GM18520 (cell line): ENCODE results near the gene TUBGCP6.
"Not testable (repeated sequence)": the region's sequence is repeated elsewhere in the genome, so short reads cannot be mapped to it uniquely, and the experiment has no call there.

ENCODE experiments used
- ATAC-seq: cut with Tn5 transposase; IDR thresholded peaks from one replicate; pipeline ENCODE4 v1.9.1; 2021; ENCODE audit not compliant: unreplicated experiment

The TUBGCP6 gene

DNA sequence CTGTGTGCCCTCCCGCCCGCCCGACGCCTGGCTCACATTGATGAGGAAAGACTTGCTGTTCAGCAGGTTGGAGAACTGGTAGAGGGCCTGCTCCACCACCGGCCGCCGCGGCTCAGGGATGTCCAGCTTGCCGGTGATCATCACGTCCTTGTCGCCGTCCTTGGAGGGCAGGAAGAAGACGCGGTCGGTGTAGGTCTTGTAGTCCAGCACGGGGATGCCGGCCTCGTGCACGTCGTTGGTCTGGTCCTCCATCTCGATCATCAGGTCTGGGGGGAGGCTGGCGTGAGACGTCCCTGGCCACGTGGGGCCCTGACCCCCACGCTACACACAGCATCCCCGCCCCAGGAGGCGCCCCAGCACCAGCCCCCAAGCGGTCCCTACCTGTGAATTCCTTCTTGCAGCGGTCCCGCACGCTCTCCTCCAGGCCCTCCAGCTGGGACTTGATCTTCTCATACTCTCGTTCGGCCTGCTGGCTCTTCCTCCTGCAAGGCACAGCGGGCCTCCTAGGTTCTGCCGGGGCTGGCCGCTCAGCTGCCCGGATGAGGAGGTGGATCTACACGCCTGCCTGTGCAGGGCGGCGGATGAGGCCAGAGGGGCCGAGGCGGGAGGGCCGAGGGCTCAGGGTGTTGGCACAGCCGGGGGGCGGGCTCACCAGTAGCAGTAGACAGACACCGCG, 36.0 kb upstream of the TUBGCP6 start:
- ATAC-seq, result no peak

DNA sequence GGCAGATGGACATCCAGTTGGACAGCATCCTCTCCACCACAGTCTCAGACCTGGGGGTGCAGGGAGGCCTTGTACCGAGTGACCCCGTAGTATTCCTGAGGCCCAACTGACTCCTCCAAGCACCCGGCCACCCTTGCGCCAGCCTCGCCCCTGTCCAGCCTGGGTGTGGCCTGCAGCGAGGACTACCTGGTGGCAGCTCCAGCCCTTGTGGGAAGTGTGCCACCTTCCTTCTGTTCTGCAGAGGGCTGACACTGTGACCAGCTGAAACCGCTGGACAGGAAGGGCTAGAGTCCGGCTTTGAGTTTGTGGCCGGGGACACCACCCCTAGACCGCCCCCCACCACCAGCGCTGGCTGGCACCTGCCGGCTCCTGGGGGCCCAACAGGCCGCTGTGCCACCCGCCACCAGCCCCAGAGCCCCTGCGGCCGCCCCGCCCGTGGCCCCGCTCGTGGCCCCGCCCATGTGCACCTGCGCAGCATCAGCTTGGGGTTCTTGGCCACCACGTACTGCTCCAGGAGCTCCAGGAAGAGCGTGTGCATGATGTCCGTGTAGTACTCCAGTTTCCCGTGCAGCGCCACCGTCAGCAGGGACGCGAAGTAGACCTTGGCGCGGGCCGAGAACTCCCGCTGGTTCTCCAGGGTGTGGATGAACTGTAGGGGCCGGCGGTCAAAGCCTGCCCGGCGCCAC, 35.3 kb upstream of the TUBGCP6 start:
- no peak for ATAC-seq

DNA sequence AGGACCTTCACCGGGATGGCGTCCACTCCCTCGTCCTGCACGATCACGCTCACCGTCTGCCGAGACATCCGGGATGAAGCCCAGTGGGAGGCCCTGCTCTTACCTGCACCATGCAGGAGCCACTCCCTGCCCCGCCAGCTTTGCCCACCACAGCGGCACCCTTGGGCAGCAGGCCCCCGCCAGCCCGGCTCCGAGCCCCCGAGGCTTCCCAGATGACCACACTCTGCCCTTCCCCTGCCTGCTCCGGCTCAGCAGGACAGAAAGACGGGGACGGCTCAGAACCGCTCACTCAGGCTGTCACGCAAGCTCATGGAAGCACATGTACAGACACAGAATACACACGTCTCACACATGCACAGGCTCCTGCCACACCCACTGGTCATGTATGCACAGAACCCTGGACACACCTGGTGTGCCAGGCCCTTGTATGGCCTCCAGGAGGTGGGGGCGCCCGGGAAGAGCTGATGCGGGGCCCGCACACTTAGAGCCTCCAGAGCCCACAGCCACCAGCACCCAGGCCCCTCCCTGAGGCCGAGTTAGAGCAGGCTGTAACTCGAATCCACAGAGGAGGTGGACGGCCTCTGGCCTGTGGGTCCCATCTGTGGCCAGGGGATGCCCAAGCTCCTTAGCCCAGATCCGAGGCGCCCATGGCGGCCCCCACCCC, 34.3 kb upstream of the TUBGCP6 start:
- no peak for ATAC-seq

DNA sequence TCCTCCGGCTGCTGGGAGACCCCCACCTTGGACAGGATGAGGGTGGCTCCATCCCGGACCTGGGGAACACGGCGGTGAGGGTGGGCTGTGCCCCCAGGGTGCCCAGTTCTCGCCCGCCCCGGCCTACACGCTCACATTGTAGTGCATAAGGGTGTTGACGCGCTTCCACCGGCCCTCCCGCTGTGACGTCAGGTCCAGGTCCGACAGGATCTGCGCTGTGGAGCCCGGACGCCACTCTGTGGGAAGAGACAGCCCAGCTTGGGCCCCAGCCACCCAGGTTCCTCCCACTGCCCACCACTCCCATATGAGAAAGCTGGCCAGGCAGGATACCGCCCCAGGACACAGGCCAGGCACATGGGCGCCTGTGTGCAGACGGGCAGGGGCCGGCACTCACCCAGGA, 33.6 kb upstream of the TUBGCP6 start:
- no peak for ATAC-seq

DNA sequence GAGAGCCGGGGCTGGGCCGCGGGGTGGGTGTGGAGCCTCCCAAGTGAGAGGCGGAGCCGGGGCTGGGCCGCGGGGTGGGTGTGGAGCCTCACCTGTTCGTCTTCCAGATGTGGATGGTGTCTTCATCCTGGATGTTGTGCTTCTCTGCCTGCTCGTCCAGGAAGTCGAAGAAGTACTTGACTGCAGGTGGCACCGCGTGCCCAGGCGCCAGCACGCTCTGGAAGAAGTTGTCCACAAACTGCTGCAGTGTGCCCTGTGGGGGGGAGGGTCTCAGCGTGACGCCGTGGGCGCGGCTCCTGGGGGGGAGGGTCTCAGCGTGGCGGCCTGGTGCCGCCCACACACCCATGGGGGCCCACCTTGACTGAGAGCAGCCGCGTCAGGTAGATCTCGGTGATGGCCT, 32.9 kb upstream of the TUBGCP6 start:
- no peak for ATAC-seq

DNA sequence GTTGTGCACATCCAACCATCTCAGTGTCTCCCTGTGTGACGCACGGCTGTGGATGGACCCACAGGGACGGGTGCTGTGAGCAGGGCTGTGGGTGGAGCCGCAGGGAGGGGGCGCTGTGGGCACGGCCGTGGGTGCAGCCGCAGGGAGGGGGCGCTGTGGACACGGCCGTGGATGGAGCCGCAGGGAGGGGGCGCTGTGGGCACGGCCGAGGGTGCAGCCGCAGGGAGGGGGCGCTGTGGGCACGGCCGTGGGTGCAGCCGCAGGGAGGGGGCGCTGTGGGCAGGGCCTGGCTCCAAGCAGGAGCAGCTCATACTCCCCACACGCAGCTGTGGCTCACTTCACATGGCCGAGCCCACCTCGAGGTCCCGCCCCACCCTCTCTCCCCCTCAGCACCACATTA, 31.3 kb upstream of the TUBGCP6 start:
- peak; percentile 47 for ATAC-seq

DNA sequence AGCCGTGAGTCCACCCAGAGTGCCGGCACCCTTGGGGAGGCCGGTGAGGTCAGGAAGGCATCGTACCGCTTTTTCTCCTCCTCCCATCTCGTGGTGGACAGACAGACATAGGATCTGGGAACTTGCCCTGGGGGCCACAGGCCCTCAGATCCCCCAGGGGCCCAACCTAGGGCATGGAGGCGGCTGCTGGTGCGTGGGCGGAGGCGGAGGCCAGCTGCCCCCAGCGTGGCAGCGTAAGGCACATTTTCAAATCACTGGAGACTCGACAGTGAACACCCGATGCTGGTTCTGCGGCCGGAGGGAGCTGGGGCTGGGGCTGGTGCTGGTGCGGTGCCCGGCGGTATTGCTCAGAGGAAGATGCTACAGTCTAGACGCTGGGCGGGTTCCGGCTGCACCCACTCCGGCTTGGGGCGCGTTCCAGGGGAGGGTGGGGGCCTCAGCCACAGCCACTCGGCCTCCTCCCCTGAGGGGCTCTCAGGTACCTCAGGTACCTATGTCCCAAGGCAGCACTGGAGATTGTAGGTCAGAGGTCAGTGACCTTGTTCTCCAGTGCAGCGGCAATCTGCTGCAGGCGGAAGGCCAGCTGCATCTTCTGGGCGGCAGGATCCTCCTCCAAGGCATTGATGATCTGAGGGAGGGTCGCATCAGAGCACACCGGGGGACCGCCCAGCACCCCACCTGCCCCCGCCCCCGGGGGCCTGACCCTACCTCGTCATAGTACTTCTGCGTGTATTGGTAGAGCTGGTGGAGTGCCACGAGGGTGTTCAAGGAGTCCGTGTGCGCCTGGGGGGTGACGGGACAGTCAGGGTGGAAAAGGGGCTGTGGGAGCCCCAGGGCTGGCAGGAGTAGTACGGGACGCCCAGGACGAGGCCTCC, 30.6 kb upstream of the TUBGCP6 start:
- no peak for ATAC-seq

DNA sequence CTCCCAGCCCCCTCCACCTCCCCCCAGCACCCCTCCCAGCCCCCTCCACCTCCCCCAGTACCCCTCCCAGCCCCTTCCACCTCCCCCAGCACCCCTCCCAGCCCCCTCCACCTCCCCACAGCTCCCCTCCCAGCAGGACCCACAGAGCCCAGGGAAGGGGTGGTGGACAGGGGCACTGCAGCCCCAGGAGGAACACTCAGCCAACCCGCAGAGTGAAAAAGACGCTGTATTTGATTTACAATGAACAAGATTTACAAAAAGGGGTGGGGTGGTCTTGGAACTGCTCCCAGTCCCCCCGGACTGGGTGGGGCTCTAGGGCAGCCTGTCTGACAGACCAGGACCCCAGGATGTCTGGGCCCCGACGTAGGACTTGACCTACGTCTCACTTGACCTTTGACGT, 29.9 kb upstream of the TUBGCP6 start:
- ATAC-seq, result no peak

DNA sequence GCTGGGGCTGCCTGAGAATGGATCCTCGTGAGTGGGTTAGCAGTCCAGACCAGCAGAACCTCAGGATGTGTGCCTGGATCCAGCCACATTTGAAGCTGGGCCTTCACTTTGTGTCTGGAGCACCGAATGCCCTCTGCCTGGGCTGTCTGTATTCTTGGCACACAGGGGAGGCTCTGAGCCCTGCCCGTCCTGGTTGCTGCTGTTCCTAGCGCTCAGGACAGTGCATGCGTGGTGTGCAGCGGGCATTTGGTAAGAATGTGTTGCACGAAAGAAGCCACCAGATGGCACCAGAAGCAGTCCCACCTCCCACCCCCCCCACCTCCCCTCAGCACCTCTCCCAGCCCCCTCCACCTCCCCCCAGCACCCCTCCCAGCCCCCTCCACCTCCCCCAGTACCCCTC, 29.5 kb upstream of the TUBGCP6 start:
- no peak for ATAC-seq

DNA sequence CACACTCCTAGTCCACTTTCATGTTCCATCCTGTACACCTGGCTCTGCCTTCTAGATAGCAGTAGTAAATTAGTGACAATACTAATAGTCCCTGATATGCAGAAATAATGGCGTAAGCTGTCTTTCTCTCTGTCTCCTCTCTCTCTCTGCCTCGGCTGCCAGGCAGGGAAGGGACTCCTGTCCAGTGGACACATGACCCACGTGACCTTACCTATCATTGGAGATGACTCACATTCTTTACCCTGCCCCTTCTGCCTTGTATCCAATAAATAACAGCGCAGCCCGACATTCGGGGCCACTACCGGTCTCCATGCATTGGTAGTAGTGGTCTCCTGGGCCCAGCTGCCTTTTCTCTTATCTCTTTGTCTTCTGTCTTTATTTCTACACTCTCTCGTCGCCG, 29.0 kb upstream of the TUBGCP6 start:
- ATAC-seq, result not testable (repeated sequence)

DNA sequence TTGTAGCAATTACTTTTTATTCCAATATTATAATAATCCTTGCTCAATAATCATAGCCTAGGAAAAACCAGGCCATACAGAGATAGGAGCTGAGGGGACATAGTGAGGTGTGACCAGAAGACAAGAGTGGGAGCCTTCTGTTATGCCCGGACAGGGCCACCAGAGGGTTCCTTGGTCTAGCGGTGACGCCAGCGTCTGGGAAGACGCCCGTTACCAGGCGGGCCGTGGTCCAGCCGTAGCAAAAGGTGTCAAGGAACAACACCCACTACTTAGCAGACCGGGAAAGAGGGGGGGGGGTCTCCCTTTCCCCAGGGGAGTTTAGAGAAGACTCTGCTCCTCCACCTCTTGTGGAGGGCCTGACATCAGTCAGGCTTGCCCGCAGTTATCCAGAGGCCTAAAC, 28.5 kb upstream of the TUBGCP6 start:
- ATAC-seq, result not testable (repeated sequence)

DNA sequence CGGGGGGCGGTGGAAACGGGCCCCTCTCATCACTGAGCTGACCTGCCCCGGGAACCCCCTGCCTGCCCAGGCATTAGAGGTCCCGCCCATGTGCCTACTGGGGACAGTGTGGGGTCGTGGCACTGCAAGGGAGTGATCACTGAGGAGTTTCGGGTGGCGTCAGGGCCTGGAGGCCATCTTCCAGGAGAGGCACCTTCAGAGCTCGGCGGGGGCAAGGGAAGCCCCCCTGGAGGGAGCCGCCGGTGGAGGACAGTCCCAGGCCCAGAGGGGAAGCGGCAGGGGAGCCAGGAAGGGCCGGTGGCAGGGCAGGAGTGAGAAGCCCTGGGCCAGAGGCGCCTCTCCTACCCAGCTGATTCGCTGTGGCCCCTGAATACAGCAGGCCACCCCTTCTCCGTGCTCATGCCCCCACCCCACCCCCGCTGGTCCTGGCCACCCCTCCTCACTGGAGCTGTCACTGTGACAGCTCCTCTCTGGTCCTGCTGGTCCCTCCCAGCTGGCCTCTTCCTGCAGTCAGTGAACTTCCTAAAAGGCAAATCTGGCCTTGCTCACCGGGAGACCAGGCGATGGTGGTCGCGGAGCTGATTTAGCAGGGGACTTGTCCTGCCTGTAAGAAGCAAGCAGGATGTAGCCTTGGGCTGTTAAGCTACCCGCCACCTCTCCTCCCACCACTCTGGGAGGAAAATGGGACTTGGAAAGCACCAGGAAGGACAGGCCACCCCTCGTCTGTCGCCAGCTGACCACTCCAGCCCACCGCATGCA, 27.4 kb upstream of the TUBGCP6 start:
- no peak for ATAC-seq

DNA sequence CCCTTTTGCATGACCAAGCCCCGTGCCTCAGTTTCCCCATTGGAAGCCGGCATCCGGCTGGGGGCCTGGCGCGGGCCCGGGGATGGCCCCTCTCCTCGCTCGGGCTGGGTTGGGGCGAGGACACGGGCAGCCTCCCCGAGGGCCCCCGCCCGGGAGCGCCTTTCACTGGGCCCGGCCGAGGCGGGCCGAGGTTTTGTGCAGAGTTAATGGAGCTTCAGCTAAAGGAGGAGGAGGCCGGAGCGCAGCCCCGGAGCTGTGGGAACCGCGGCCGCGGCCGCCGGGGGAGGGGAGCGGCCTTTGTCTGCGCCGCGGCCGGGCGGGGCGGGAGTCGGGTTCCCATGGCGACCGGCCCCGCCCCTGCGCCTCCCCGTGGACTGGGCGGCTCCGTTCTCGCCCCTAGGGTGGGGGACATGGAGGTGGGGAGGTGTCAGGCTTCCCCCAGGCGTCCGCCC, 26.7 kb upstream of the TUBGCP6 start:
- no peak for ATAC-seq

DNA sequence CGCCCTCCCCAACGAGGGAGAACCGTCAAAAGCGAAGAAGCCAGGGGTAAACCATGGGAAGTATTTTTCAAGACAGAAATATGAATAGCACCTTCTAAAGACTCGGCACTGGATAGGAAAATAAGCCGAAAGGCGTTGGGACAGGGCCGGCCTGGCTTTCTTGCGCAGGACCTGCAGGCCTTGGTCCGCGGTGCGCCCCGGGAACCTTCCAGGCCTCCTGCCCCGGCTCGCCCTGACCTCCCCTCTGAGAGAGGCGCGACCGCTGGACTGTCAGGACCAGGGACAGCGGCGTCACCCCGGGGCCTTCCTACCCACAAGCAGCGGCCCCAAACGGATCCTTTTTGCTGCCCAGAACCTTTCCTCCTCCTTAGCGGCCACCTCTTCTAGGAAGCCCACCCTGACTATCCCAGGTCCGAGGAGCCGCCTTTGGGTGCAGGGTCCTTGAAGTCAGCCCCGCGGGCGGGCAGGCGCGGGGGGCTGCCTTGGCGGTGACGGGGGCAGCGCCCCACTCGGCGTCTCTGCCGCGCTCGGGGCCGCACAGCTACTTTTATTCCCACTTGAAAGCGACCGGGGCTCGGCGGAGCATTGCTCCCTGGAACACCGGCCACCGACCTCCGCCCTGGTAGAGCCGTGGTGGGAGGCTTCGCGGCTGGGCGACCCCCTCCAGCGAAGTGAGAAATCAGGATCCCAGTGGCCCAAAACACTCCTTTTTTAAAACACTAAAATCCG, 26.0 kb upstream of the TUBGCP6 start:
- ATAC-seq, result no peak

DNA sequence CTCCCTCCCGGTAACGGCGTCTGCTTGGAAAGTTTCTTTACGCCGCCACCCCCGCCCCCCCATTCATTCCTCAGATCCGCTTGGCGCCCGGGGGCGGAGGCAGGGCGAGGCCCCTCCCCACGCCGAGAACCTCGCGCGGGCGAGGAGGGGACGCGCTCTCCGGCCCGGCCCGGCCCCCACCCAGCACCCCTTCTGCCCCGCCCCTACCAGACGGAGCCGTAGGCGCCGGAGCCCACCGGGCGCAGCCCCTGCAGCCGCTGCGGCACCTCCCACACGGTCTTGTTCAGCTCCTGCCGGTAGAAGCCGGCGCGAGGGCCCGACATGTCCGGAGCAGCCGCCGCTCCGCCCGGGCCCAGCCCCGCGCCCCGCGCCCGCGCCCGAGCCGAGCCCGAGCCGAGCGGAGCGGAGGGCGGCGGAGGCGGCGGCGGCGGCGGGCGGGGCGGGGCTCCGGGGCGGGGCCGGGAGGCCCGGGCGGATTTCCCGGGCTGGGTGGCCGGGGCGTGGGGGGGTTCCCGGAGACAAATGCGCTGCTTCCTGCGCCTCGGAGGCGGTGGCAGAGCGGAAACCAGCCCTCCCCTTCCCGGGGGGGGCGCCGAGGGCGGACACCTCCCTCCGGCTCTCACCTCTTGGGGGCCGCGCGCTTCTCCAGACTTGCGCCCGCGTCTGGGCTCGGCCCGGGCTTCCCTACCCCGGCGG, 25.3 kb upstream of the TUBGCP6 start, which contains the start of gene MAPK11:
MAPK11 (minus strand) TSS at position 411 of the 696 bp plus-strand sequence; CDS start at position 323, 88 bp downstream.
- no peak for ATAC-seq

DNA sequence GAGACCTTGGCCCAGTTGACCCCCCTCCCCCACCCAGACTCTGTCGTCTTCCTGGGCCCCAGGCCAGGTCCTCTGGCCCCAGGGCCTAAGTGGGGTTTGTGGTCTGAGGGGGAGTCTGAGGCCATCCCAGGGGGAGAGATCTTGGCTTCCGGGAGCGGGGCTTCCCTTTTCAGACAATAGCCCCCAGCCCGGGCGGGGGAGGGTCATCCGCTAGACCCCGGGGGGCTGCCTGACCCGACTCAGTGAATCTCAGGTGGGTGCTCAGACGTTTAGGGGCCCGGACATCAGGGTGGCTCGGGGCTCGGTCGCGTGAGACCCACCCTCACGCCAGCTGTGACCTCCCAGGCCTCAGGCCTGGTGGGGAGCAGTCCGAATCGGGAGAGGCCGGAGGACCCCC, 24.7 kb upstream of the TUBGCP6 start:
- no peak for ATAC-seq

DNA sequence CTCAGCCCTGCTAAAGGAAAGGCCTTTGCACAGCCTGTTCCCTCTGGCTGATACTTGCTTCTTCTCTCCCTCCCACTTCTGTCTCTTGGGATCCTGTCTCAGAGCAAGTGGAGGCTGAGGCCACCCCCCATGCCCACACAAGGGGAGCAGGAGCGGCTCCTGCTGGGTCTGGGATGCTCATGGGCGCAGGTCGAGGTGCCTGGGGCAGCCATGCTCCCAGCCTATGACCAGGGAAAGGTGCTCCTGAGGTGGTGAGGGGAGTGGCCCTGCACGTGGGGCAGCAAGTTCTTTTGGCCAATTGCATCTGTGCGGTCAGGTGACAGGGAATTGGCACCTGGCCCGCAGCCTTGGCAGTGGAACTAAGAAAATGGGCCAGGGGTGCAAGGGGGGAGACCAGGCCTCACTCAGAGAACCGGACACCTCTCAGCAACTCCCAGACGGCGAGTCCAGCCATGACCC, 23.9 kb upstream of the TUBGCP6 start:
- no peak for ATAC-seq

DNA sequence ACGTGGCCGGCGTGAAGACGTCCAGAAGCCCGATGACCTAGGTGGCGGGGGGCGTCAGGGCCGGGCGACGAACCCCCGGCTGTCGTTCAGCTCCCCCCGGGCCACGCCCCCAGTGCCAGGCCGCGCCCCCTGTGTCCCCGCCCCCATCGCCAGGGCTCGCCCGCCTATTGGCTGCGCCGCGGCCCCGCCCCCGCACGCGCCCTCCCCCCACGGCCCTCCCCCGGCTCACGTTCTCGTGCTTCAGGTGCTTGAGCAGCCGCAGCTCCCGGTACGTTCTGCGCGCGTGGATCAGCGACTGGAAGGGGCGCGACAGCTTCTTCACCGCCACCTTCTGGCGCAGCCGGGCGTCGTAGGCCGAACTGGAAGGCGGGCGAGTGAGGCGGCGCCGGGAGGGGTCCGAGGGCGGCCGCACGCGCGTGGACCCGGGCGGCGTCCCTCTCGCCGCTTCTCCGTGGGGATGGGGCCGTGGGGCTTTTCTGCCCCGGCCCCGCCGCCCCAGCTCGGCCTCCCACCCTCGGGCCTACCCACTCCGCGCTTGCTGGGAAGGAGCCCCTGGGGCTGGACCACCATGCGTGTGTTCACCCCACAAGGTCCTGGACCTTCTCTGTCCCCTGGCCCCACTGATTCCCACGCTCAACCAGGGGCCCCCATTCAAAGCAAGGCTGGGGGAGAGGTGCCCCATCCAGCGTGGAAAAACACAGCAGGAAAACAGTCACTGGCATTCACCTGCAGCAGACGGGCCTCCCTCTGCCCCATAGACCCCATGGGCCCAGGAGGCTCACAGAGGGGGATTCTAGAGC, 23.0 kb upstream of the TUBGCP6 start:
- ATAC-seq, result no peak
